NCI-H345 treated with DMSO at 0.1 percent for 48 hours (cell line): ENCODE results near the gene CPTP.

ENCODE experiments used
- DNase-seq: peaks from one replicate; lab custom pipeline; 2025; ENCODE audit not compliant: unreplicated experiment; lab: John Stamatoyannopoulos, UW

CPTP gene

DNA sequence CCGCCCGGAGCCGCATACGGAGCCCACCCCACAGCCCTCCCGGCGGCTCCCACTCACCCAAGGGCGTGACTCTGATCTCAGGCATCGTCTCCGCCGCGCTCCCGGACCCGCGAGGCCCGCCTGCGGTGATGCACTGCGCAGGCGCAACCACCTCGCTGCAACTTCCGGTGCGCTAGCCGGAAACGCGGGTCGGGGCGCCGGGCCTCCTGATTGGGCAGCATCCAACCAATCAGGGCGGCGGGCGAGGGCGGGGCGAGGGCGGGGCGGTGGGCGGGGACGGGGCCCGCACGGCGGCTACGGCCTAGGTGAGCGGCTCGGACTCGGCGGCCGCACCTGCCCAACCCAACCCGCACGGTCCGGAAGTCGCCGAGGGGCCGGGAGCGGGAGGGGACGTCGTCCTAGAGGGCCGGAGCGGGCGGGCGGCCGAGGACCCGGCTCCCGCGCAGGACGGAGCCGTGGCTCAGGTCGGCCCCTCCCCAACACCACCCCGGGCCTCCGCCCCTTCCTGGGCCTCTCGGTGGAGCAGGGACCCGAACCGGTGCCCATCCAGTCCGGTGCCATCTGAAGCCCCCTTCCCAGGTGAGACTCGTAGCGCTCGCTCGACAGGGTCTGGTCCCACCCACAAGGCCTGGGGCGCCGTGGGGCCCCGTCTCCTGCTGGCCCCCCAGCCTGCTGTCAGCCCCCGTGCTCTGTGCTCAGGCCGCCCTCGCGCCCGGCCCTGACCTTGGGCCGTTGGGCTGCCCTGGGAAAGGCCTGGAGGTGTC lies at the start of gene CPTP, which contains the start of gene INTS11:
CPTP (plus strand) TSS at position 279 of the 764 bp plus-strand sequence. CDS start 2,109 bp downstream, outside the sequence.
INTS11 (minus strand) TSS at position 137 of the 764 bp plus-strand sequence; CDS start at position 85, 52 bp downstream.
- DNase-seq = peak; percentile 87

DNA sequence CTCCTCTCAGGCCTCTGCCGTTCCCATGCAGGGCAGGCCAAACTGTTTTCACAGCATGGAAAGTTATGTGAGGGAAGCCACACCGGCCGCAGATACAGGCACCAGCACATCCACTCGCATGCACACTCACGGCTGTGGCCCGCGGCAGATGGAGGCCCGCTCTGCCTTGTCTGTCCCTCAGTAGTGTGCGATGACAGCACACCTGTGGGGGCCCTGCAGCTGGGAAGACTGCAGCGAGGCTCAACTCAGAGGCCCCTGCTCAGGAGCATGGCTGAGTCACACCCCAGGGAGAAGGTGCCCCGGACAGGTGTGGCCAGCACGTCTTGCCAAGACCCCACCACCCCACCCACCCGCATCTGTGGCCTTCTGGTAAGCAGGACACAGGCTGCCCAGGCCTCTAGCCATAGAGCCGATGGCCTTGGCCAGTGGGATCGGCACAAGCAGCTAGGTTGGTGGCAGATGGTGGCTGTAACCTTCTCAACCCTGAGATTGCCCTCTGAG lies 49.6 kb upstream of the CPTP start:
- no peak for DNase-seq

DNA sequence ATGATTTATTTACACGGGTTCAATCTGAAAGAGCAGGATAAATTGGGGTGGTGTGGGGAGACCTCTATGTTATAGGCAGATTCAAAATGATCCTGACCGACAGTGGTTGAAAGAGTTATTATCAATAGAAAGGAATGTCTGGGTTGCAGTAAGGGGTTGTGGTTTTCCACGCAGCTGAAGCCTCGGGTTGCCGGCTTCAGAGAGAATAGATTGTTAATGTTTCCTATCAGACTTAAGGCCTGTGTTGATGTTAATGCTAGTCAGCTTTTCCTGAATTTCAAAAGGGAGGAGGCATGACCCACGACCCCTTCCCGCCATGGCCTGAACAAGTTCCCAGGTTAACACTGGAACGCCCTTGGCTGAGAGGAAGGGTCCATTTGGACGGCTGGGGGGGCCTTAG lies 48.8 kb upstream of the CPTP start:
- no peak for DNase-seq

DNA sequence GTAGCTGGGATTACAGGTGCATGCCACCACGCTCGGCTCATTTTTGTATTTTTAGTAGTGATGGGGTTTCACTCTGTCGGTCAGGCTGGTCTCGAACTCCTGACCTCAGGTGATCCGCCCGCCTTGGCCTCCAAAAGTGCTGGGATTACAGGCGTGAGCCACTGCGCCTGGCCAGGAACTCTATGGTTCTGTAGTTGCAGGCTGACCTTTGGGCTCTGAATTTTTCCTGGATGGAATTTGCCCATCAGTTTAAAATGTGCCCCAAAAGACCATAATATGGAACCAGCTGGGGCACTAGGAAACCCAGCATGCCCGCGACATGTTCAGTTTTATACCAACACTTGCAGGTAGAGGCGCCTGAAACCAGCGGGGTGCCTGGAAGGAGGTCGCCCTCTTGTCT lies 46.0 kb upstream of the CPTP start:
- DNase-seq = no peak

DNA sequence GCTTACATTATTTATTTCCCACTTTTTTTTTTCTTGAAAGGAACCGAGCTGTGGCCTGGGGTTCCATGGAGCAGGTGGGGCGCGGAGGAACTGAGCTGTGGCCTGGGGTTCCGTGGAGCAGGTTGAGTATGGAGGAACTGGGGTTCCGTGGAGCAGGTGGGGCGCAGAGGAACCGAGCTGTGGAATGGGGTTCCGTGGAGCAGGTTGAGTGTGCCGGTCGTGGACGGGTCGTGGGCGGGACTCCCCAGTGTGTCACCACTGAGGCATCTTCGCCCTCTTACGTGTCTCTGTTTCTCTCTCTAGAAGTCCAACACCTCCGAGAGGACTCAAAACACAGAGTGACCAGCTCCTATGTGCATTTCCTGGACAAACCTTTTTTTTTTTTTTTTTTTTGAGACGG lies 45.6 kb upstream of the CPTP start:
- no peak for DNase-seq

DNA sequence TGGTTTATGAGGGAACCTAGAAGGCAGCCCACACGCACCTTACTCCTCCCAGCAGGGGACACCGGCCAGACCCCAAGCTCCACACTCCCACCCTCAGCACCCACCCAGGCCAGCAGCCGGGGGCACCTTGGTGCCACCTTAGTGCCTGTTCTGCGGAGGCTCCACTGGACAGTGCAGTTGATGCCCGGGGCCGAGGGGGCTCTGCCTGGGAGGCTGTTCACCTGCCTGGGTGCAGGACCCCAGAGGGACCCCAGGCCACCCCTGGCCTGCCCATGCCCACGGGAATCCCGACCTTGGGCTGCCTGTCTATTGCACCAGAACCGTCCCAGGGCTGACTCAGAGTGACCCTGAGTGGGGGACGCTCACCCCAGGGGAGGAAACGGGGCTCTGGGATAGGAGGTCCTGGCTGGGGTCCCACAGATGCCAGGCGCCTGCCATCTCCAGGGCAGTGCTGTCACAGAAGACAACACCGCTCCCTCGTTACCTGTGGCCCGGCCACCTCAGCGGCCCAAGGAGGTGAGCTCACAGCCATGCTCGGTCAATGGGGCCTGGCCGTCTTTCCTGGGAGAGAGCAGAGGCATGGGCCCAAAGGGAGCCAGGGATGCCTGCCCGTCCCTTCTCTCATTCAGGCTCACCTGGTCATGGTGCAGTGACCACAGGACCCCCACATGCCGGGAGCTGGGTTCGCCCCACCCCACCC lies 43.7 kb upstream of the CPTP start:
- DNase-seq = no peak

DNA sequence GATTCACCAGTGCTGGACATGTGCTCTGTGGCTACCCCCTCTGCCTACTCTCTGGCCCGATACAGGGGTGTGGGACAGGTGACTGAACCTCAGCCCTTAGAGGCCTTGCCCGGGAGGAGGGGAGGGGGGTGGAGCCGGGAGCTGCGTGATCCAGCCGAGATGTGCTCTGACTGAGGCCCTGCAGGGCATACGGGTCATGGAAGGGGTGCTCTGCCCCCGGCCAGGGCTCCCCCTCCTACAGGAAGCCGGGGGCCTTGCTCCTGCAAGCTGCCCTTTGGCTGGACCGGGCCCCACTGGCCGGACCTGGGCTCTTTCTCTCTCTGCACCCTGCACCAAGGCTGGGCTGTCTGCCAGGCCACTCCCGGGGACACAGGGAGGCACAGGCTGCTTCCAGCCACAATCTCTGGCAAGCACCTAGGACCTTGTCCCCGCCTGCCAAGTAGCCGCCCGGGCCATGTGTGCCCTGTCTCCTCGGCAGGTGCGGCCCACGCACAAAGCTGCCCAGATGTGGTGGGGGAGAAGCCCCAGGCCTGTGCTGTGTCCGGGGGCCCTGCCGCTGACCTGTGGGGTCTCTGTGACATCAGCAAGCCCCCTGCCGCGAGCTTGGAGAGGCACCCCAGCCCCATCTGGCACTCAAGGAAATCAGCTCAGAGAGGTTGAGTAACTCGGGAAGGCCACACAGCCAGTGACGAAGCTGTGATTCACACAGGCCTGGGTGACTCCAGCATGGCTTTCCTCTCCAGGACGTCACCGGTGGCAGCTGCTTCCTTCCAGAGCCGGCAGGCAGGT lies 42.9 kb upstream of the CPTP start:
- no peak for DNase-seq

DNA sequence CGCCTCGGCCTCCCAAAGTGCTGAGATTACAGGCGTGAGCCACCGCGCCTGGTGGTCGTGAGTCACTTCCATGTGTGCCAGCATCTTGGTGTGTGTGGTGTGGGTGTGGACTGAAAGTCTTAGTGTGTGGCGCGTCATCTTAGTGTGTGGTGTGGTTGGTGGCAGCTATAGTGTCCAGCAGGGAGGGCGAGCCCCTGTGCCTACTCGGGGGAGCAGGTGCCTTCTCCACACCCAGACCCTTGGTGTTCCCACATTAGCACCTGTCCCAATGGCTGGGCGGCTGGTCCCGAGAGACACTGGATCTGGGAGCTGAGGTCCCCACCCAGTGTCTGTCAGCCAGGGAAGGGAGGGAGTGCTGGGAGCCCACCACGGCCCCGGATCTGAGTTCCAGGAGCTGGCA lies 41.6 kb upstream of the CPTP start:
- no peak for DNase-seq

DNA sequence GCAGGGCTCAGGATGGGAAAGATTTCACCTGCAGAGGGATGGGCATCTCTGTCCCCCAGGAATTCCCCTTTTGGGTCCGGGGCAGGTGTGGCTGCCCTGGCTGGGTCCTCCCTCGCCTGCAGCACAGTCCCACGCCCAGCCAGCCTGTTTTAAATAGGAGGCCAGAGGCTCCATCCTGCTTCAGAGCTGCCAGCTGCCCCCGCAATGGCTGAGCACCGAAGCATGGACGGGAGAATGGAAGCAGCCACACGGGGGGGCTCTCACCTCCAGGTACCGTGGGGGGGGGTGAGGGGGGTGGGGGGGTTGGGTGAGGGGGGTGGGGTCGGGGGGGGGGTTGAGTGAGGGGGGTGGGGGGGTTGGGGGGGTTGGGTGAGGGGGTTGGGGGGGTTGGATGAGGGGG lies 40.8 kb upstream of the CPTP start:
- DNase-seq = peak; percentile 20

DNA sequence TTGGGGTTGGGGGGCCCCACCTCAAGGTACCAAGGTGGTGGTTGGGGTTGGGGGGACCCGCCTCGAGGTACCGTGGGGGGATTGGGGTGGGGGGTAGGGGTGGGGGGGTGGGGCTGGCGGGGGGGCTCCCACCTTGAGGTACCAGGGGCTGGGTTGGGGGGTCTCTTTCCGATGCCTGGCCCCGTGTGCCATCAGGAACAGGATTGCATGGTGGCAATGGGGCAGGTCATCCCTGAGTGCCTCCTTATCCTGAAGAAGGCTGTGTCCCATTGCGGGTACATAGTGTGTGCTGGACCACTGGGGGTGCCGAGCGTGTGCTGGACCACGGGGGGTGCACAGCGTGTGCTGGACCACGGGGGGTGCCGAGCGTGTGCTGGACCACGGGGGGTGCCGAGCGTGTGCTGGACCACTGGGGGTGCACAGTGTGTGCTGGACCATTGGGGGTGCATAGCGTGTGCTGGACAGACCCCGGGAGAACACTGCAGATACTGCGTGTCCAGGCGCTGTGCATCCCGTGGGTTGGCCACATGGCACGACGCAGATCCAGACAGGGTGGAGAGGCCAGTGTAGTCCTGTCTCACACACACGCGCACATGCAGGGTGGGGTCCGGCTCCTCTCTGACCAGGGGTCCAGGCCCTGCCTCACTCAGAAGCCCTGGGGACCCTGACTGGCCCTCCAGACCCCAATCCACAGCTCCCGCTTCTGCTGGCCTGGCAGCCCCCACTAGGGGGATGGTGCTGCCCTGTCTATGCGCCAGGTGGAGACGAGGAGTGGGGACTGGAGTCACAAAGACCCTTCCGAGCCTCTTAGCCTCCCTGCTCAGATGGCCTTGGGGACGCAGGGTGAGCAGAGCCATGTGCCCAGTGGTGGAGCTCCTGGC lies 40.1 kb upstream of the CPTP start:
- DNase-seq = no peak

DNA sequence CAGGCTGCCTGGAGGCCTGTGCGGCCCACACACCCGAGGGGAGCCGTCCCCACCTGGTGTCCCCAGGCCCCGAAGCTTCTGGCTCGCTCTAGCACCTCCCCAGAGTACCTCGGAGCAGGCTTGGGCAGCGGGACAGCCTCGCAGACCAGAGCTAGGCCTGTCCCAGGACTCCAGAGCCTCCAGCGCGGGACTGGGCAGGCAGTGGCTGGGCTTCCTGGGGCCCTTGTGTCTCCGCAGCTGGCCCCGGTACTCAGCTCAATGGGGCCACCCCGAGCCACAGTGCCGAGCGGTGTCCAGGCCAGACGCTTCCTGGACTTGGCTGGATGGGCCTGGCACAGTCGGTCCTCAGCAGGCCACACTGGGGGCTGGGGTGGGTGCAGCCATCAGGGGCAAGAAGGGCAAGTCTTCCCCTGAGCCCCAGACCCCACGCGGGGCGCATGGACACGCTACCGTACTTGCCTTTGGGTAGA lies 39.5 kb upstream of the CPTP start:
- DNase-seq = no peak

DNA sequence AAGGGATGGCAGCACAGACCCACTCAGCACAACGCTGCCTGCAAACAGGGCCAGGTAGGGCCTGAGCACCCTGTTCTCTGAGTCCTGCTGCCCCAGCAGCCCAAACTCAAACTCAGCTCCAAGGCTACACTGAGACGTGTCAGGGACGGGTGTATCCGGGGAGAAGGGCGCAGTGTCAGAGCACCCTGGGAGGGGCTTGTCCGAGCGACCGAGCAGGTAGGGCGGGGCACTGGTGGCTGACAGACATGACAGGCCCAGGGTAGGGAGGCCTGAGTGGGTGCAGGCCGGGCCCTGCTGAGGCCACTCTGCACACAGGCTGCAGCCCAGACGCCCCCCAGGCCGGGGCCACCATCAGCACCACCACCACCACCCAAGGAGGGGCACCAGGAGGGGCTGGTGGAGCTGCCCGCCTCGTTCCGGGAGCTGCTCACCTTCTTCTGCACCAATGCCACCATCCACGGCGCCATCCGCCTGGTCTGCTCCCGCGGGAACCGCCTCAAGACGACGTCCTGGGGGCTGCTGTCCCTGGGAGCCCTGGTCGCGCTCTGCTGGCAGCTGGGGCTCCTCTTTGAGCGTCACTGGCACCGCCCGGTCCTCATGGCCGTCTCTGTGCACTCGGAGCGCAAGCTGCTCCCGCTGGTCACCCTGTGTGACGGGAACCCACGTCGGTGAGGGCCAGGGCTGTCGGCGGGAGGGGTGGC lies 38.8 kb upstream of the CPTP start:
- DNase-seq = no peak

DNA sequence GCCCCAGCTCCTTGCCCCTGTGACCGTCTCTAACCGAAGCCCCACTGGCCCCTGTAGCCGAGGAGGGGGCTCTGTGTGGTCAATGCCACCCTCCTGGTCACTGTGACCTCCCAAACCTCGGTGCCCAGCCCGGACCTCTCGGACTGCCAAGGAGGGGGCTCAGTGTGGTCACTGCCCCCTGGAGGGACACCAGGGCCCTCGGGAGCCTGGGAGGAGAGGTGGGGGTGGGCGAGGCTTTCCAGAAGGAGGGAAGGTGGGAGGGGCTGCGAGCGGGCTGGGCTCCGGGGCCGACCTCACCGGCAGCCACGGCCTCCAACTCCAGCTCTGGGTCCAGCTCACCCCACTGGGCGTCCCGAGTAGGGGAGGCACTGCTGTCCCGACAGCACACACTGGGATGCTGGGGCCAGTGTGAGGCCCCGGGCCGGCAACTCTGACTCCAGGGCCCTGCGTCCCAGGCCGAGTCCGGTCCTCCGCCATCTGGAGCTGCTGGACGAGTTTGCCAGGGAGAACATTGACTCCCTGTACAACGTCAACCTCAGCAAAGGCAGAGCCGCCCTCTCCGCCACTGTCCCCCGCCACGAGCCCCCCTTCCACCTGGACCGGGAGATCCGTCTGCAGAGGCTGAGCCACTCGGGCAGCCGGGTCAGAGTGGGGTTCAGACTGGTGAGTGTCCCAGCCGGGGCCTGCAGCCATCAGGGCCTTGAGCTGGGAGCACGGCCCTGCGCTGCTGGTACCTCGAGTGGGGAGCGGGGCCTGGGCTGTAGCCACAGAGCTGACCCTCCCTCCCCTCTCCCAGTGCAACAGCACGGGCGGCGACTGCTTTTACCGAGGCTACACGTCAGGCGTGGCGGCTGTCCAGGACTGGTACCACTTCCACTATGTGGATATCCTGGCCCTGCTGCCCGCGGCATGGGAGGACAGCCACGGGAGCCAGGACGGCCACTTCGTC lies 38.0 kb upstream of the CPTP start:
- DNase-seq = no peak

DNA sequence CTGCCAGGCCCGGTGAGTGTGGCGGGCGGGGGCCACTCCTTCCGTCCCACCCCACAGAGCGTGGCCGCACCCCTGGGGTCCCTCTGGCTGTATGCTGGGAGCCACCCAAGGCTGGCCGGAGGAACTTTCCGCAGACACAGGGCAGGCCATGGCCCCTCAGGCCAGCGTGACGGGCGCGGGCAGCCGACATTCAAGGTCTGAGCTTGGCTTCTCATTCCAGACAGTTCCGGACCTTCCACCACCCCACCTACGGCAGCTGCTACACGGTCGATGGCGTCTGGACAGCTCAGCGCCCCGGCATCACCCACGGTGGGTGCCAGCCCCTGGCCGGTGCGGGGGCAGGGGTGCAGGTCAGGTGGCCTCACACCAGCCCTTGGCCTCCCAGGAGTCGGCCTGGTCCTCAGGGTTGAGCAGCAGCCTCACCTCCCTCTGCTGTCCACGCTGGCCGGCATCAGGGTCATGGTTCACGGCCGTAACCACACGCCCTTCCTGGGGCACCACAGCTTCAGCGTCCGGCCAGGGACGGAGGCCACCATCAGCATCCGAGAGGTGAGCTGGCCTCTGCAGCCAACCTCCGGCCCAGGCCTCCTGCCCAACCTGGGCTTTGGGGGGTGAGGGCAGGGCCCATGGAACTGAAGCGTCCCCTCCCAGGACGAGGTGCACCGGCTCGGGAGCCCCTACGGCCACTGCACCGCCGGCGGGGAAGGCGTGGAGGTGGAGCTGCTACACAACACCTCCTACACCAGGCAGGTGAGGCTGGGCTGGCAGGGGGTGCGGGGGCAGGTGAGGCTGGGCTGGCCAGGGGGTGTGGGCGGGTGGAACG lies 37.1 kb upstream of the CPTP start:
- no peak for DNase-seq

DNA sequence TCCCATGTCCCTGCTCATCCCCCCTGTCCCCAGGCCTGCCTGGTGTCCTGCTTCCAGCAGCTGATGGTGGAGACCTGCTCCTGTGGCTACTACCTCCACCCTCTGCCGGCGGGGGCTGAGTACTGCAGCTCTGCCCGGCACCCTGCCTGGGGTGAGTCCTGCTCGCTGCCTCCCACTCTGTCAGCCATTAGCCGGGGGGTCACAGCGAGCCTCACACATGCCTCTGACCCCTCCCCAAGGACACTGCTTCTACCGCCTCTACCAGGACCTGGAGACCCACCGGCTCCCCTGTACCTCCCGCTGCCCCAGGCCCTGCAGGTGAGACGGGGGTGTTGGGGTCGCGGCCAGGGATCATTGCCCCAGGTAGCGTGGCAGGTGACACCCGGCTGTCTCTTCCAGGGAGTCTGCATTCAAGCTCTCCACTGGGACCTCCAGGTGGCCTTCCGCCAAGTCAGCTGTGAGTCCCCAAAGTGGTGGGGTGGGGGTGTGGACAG lies 34.3 kb upstream of the CPTP start:
- no peak for DNase-seq

DNA sequence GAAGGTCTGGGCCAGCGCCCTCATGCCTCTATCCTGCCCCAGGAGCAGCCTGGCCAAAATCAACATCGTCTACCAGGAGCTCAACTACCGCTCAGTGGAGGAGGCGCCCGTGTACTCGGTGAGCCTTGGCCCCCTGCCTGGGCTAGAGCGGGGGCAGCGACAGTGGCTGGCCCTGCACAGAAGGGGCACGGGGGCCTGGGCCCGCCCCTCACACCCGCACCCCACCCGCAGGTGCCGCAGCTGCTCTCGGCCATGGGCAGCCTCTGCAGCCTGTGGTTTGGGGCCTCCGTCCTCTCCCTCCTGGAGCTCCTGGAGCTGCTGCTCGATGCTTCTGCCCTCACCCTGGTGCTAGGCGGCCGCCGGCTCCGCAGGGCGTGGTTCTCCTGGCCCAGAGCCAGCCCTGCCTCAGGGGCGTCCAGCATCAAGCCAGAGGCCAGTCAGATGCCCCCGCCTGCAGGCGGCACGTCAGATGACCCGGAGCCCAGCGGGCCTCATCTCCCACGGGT lies 33.5 kb upstream of the CPTP start:
- DNase-seq = peak; percentile 47
